Right atrium auricular region (tissue), 2 donors: Measurements from ENCODE around the gene PDE11A. TPM values are rescaled to one million over a fixed set of nuclear protein-coding genes. Genes with fewer than 3 reads are reported as not detected.

ENCODE experiments used
- DNase-seq: peaks from one replicate; pipeline ENCODE4 v3.0.0-alpha.2; 2019; ENCODE audit warnings: low spot score
- H3K27ac ChIP-seq, 2 donors: fragments of 200-600 bp; sonication (generic); 1 replicate in 1 of 2; 2 replicates in 1 of 2; pipeline ENCODE4 v1.5.1; 2016 to 2019
- H3K27me3 ChIP-seq, 2 donors: fragments of 200-600 bp; sonication (generic); one replicate each; pipeline versions ENCODE4 v1.5.1 to v1.6.0; 2017 to 2019
- H3K36me3 ChIP-seq: fragments of 200-600 bp; sonication (generic); one replicate; pipeline ENCODE4 v1.5.1; 2016
- H3K4me1 ChIP-seq, 2 donors: fragments of 200-600 bp; sonication (generic); one replicate each; pipeline versions ENCODE4 v1.5.1 to v1.6.0; 2017 to 2019
- H3K4me3 ChIP-seq, 2 donors: fragments of 200-600 bp; sonication (generic); 1 replicate in 1 of 2; 2 replicates in 1 of 2; pipeline ENCODE4 v1.5.1; 2017 to 2019; ENCODE audit warnings: mild to moderate bottlenecking in 1 of 2, moderate library complexity in 1 of 2
- H3K9me3 ChIP-seq, 2 donors: fragments of 200-600 bp; sonication (generic); one replicate each; pipeline ENCODE4 v1.5.1; 2019
- CTCF ChIP-seq, 2 donors: fragments of 200-600 bp; sonication (generic); IDR thresholded peaks; one replicate each; pipeline ENCODE4 v1.5.1; 2019; ENCODE audit warnings: antibody characterized with exemption in 2 of 2
- total RNA-seq, 2 donors: library from RNA; depleted of rRNA; stranded (reverse); fragments of >200 nt; gene quantifications; one replicate each; pipeline ENCODE4 v1.1.0, GENCODE V29; 2016

The PDE11A gene
- total RNA-seq, 2 donors from 2014 or later, result 1.2 TPM; not detected in 1

DNA sequence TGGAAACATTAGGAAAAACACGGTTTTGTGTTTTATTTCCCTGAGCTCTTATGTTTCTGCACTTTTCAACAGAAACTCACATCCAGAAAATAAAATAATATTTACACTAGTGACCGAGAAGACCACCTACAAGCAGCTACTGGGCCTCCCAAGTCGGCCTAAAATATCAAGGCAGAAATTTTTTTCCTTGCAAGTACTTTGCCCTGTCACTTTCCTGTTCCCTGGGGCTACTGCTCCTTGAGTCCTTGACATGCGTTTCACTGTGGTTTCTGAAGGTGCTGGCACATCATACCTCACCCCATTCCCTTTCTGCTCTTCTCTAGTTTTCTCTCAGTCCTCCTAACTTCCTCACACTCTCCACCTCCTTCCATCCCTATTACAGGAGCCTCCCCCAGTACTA, 400.9 kb downstream of the PDE11A start:
- H3K4me3 ChIP-seq, result no peak overlapping the region
- no peaks in the 10 kb centered on the region for H3K9me3 ChIP-seq
- no peak for TF ChIP-seq CTCF (IDR thresholded peaks at IDR 0.05)
- no peaks in the 10 kb centered on the region for H3K4me1 ChIP-seq
- H3K27ac ChIP-seq, result no peak overlapping the region
- H3K27me3 ChIP-seq, result no peaks in the 10 kb centered on the region
- H3K36me3 ChIP-seq, result no peaks in the 10 kb centered on the region
- no peak for DNase-seq

- no peak for DNase-seq
- Histone ChIP-seq H3K27me3 (no peaks in the 10 kb centered on the region), H3K4me3 (no peak overlapping the region), H3K36me3 (no peaks in the 10 kb centered on the region), H3K9me3 (no peaks in the 10 kb centered on the region), H3K4me1 (no peaks in the 10 kb centered on the region), H3K27ac (no peak overlapping the region)
- TF ChIP-seq CTCF (IDR thresholded peaks at IDR 0.05), result no peak
These were observed 401.6 kb downstream of the PDE11A start for GRCh38 chr2:177670791-177671535.

DNA sequence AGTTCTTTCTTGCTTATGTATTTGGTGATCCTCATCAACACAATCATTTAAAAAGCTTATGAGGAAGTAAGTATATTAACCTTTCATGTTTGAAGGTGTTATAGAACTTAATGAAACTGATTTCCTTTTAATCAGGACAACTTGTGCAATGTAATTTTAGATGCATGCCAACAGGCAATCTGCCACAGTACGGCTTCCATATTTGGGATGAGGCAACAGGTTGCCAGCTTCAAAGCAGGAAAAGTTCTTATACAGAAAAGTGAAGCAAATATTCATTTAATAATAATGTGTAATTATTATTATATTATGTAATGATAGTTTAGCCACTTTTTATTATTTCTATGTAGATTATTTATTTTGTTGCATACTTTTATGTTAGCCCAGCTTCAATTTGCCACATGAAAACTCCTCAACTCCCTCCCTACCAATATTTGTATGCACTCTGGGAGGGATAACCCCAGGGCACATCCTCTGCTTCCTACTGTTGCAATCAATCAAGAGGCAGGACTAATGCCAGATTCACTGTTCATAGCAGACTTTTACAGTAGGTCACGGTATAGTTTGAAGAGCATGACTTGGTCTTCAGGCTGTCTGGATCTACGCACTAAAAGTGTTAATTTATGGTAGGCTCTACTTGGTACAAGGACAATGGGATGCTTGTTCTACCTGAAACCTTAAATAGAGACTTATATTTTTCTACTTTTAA, 402.8 kb downstream of the PDE11A start:
- no peak for DNase-seq
- Histone ChIP-seq H3K4me3 (no peak overlapping the region), H3K4me1 (no peaks in the 10 kb centered on the region), H3K9me3 (no peaks in the 10 kb centered on the region), H3K36me3 (no peaks in the 10 kb centered on the region), H3K27me3 (no peaks in the 10 kb centered on the region), H3K27ac (no peak overlapping the region)
- no peak for TF ChIP-seq CTCF (IDR thresholded peaks at IDR 0.05)

- Histone ChIP-seq H3K27ac (no peak overlapping the region), H3K9me3 (no peaks in the 10 kb centered on the region), H3K4me1 (no peaks in the 10 kb centered on the region), H3K36me3 (no peaks in the 10 kb centered on the region), H3K4me3 (no peak overlapping the region), H3K27me3 (no peaks in the 10 kb centered on the region)
- DNase-seq, result no peak
- TF ChIP-seq CTCF (IDR thresholded peaks at IDR 0.05), result no peak
These were observed 403.4 kb downstream of the PDE11A start for GRCh38 chr2:177669201-177669600.

GRCh38 chr2:177668617-177669016, 404.0 kb downstream of the PDE11A start:
- H3K27ac ChIP-seq, result no peak overlapping the region
- H3K27me3 ChIP-seq, result no peaks in the 10 kb centered on the region
- no peaks in the 10 kb centered on the region for H3K9me3 ChIP-seq
- DNase-seq, result no peak
- no peaks in the 10 kb centered on the region for H3K4me1 ChIP-seq
- TF ChIP-seq CTCF (IDR thresholded peaks at IDR 0.05), result no peak
- H3K4me3 ChIP-seq, result no peak overlapping the region
- no peaks in the 10 kb centered on the region for H3K36me3 ChIP-seq
